GM18858 (cell line): ENCODE measurements around the gene BTBD8.

ENCODE experiments used
- ATAC-seq: cut with Tn5 transposase; IDR thresholded peaks from one replicate; pipeline ENCODE4 v1.9.1; 2021; ENCODE audit not compliant: unreplicated experiment

The BTBD8 gene

GRCh38 chr1:92188436-92189255 lies 108.5 kb downstream of the BTBD8 start:
- ATAC-seq, result no peak

DNA sequence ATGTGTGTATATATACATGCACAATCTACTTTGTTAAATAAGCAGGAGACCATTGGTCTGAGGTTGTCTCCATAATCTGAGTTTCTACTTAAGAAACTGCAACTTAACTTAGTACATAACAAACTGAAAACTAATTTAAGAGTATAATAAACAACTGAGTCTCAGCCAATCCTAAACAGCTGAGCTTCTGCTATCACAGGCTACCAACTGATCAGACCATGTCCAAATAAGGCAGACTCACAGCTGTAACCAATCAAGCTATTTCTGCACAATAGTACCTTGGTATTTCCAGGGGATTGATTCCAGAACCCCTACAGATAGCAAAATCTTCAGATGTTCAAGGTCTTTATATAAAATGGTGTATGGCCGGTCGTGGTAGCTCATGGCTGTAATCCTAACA lies 111.6 kb downstream of the BTBD8 start:
- no peak for ATAC-seq

GRCh38 chr1:92192246-92192645 lies 112.1 kb downstream of the BTBD8 start:
- ATAC-seq, result no peak

DNA sequence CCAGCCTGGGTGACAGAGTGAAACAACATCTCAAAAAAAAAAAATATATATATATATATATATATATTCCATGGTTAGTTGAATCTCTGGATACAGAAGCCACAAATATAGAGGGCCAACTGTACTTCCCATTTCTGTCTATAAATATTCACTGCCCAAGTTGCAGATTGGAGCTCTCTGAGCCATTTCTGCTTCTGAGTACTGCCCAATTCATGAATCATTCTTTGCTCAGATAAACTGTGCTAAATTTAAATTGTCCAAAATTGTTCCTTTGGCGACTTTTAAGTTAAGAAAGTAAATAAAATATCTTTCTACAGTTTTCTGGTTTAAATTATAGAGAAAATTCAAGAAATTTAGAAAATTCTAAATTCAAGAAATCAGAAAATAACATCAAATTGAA lies 114.4 kb downstream of the BTBD8 start:
- ATAC-seq, result no peak

DNA sequence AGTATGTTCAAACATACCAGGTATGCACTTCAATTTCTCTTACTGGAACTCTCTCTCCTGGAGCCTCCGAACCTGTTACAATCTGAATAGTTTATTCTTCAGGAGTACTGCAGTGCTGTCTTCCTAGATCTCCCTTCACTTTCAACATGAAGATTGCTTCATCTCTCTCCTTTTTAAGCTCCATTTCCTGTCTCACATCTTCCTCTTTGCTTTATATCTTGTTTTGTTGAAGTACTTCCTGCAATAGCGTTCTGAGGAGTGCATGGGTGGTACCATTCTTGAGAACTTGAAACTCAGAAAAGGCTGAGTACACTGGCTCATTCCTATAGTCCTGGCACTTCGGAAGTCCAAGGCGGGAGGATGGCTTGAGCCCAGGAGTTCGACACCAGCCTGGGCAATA lies 121.8 kb downstream of the BTBD8 start:
- no peak for ATAC-seq

DNA sequence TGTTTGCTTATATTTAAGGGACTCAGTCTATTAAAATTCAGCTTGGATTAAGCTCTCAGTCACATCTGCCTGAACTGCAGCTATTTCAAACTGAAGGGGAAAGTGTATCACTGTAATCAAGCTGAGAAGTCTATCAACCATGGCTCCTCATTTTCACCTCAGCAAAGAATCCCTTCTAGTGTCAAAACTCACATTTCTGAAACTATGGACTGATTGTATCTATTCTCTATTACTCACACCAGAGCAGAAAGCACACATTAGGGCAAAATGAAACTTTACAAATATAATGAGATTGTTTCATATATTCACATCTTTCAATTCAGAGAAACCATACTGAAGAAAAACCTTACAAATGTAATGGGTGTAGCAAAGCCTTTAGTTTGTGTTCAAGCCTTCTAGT lies 123.0 kb downstream of the BTBD8 start:
- ATAC-seq, result no peak

DNA sequence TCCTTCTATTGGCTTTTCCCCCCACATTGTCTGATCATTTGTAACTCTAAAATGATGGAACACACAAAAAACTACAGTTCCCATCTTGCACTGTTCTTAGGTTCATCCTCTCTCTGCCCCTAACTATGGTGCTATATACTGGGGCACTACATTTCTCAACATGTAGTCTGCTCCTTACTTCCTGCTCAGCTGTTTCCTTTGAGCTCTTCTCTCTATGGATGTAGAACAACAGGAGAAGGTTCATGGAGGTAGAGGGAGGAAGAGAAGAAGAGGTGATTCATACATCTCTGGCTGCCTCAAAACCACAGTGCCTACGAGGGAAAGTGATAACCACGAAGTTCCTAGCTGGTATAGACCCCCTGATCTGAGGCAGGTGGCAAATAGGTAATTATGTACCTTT lies 130.6 kb downstream of the BTBD8 start:
- ATAC-seq, result no peak

DNA sequence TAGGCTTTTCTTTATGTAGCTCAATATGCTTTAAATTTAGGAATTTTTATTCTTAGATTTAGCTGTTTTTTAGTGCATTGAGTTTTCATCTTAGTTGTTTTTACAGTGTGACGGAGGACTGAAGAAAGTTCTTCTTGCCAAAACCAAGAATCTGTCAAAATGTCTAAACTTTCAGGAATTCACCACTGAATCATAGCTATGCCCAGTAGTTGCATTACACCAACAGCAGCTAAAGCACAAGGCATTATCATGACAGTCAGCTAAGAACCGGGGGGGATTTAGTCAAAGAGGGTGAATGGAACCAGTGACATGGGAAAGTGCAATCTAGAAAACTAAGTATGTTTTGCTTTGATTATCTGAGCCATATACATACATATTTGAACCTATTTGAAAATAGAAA lies 131.0 kb downstream of the BTBD8 start:
- no peak for ATAC-seq

DNA sequence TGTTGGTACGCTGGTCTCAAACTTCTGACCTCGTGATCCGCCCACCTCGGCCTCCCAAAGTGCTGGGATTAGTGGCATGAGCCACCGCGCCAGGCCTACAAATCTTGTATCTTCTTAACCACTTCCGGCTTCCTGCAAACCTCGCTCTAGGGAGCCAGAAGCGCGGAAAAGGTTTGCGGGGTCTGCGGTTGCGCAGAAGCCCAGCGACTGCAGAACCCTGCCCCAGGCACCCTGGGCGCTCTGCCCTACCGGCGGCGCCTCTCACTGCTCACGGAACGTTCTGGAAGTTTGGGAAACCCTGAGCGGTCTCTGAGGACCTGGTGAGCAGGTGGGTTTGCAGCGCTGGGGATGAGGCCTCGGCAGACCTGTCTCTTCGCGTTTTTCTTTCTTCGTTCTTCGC lies 137.6 kb downstream of the BTBD8 start, which contains the start of gene C1orf146:
Gene C1orf146 (plus strand): TSS at position 195 of the 400 bp plus-strand sequence. CDS start 13,506 bp downstream, outside the sequence.
- no peak for ATAC-seq

DNA sequence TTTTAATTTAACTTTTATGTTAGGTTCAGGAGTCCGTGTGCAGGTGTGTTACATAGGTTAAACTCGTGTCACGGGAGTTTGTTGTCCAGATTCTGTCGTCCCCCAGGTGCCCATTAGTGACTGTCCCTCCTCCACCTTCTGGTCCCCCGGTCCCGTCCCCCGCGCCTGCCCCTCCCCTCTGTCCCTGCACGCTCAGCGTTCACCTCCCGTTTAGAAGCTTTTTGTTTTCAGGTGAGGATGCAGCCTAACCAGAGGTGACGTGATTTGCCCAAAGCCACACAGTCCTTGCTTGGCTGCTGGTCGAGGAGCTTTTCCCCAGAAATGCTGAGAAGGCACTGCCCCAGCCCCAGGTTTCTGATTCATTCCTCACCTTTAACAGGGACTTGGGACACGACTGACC lies 138.4 kb downstream of the BTBD8 start:
- no peak for ATAC-seq

DNA sequence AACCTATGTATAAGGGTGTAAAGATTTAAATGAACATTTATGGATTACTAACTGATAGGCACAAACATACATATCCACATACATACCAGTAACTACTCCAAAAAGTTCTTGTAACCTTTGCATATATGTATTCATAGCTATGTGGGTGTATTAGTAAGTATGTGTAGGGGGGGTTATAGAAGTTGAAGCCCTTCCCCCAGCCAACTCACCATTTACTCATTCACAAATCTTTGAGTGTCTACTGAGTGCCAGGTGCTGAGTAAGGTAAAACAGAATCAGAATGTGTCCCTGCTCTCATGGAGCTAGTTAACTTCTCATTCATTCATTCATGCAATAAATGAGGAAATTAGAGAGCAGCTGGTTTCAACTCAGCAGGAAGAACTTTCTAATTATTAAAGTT lies 138.9 kb downstream of the BTBD8 start:
- ATAC-seq, result no peak

- no peak for ATAC-seq
Measured at GRCh38 chr1:92228401-92228800, 148.3 kb downstream of the BTBD8 start.

DNA sequence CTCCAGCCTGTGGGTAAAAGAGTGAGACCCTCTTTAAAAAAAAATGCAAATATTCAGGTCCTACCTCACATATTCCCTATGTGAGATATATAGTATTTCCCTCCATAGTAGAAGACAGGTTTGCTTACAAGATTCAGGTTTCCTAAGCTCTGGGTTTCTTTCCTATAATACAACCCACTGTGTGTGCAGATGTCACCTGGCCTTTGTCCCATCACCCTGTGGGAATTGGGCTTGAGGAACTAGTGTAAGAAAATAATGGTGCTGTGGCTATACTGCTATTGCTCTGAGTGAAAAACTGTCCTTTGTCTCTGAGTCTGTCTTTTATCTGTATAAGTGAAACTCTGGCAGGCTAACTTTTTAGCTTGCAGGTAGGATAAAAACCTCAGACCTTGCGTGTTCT lies 150.6 kb downstream of the BTBD8 start:
- ATAC-seq, result no peak
